Motor neuron (in vitro differentiated cells): ENCODE data around the gene DDR1. TPM values are rescaled to one million over a fixed set of nuclear protein-coding genes. Genes with fewer than 3 reads are reported as not detected.

Experiments used
- ATAC-seq, 8 experiments: fragments of 200-7000 bp; cut with Tn5 transposase; replicated peaks in 6 of 8; 2 replicates each; pipeline ENCODE4 v1.8.0; 2021; ENCODE audit warnings: mild to moderate bottlenecking in 8 of 8, moderate library complexity in 8 of 8
- H3K27ac ChIP-seq, 2 donors: fragments of 250-450 bp; sonication (Bioruptor Pico); 2 replicates each; pipeline ENCODE4 v1.9.0; 2021; ENCODE audit warnings: antibody characterized with exemption in 2 of 2, mild to moderate bottlenecking in 2 of 2, moderate library complexity in 1 of 2
- H3K4me1 ChIP-seq, 2 donors: fragments of 250-450 bp; sonication (Bioruptor Pico); replicated peaks in 1 of 2; 2 replicates each; pipeline ENCODE4 v1.6.1; 2021; ENCODE audit warnings: antibody characterized with exemption in 2 of 2, mild to moderate bottlenecking in 2 of 2, moderate library complexity in 1 of 2
- H3K4me3 ChIP-seq, 5 donors: fragments of 250-450 bp; sonication (Bioruptor Pico); 2 replicates each; pipeline ENCODE4 v1.9.0; 2021; ENCODE audit warnings: antibody characterized with exemption in 5 of 5, mild to moderate bottlenecking in 5 of 5, moderate library complexity in 4 of 5
- WGBS, 10 experiments: fragments of 450-650 bp; shearing (Covaris generic); methylation state at CpG; one replicate each; pipeline ENCODE4 v1.0.0; 2022; 5-methylcytosine and 5-hydroxymethylcytosine counted together
- in situ Hi-C, 9 experiments: fragments of 400-800 bp; cut with MboI; loops; one replicate each; pipeline ENCODE4 v1.15.0; 2021; ENCODE audit warnings: low sequenced_read_pairs in 9 of 9, low pct_unique_long_range_greater_than_20kb in 2 of 9; ENCODE audit not compliant: unreplicated experiment in 9 of 9
- total RNA-seq, 8 experiments: library from RNA; unstranded; fragments of 300-600 nt; gene quantifications; 2 replicates each; pipeline versions ENCODE4 v1.2.3 to v1.2.4, GENCODE V29; 2022

The DDR1 gene
- total RNA-seq, result 100 to 1,000 TPM in 6 of 8 experiments, 10 to 100 TPM in 2; 24.1 to 369 (median 138) TPM

DNA sequence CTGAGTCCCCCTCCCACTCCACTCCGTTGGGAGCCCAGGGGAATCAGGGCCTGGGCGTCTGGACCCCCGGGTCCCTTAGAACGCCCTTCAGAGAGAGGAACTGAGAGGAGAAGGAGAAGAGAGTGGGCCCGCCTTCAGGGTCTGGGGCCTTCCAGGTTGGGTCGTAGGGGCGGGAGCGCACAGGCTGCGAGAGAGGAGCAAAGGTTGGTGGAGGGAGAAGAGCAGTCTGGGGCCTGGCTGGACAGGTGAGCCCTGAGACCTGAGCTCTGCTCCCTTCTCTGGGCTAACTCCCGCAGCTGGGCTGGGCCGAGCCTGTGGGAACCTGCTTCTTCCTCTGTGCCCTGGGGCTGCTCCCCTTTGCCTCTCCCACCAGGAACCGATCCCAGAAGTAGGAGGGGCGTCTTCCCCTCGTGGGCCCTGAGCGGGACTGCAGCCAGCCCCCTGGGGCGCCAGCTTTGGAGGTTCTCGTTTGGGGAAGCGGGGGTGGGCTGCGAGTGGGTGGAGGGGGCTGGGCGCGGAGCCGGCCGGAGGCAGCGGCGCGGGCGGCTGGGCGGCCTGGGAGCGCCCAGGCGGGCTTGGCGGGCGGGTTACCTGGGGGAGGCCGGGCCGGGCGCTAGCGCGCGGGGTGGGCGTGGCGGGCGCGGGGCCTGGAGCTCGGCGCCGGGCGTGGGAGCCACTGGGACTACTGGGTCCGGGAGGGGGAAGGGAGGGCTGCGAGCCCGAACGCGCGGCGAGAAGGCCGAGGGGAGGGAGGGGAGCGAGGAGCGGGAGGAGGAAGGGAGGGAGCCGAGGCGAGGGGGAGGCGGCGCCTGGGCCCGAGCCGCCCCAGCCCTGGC, at the start of gene DDR1:
Gene DDR1, plus strand, starts transcription at position 835 of the 836 bp plus-strand sequence. CDS start 4,211 bp downstream, outside the sequence.
- H3K4me1 ChIP-seq, result peaks cover 19 to 27% of the 10 kb centered on the region in 2 donors
- peak; percentile 1 to 72 (median 51) for ATAC-seq
- in situ Hi-C loops, result no loop called here
- peak within 1 kb of the TSS; percentile 54 to 87 (median 65) for H3K4me3 ChIP-seq
- 0 to 100% (median 3%) methylated on average over 1 to 7 of the region's 62 CpGs; no CpG with 5 or more reads in 5 of the 10 experiments for WGBS, 10 experiments
- peak within 1 kb of the TSS; percentile 92 to 98 for H3K27ac ChIP-seq

DNA sequence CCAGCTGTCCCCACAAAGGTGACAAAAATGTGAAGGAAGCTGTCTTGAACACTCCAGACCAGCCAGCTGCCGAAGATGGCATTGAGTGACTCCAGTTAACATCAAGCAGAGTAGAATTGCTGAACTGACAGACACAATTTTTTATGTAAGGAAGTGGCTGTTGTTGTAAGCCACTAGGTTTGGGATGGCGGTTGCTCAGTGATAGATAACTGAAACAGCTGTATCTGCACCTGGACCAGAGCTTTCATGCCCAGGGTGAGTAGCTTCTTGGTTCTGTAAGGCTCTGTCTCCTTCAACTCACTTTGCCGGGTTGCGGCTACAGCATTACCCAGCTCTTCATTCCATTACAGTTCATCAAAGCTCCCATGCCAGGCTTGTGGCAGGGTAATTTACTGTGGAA, 49.7 kb upstream of the DDR1 start:
- peak in 1 of 8 experiments; percentile 28 for ATAC-seq
- H3K4me3 ChIP-seq, result no peak overlapping the region
- in situ Hi-C loops, result loop anchor here in 3 of 9 experiments (25.0 kb wide), 1 partner anchor 253 kb away; no protein-coding TSS in a partner anchor
- 50 to 100% (median 85%) methylated on average over 1 to 4 of the region's 4 CpGs; no CpG with 5 or more reads in 3 of the 10 experiments for WGBS, 10 experiments
- H3K4me1 ChIP-seq, result peaks cover 14 to 17% of the 10 kb centered on the region in 2 donors
- H3K27ac ChIP-seq, result no peak overlapping the region

DNA sequence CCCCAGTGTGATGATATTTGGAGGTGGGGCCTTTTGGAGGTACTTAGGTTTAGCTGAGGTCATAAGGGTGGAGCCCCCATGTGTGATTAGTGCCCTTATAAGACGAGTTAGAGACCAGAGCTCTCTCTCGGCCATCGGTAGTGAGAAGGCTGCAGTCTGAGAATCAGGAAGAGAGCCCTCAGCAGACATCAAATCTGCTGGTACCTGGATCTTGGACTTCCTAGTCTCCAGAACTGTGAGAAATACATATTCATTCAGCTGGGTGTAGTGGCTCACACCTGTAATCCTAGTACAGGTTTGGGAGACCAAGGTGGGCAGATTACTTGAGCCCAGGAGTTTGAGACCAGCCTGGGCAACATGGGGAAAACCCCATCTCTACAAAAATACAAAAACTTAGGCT, 48.7 kb upstream of the DDR1 start:
- in situ Hi-C loops, result loop anchor here in 3 of 9 experiments (25.0 kb wide), 1 partner anchor 252 kb away; no protein-coding TSS in a partner anchor
- Histone ChIP-seq H3K27ac (no peak overlapping the region), H3K4me1 (peaks cover 17% of the 10 kb centered on the region in 2 donors), H3K4me3 (no peak overlapping the region)
- no peak for ATAC-seq
- WGBS, 10 experiments, result 80 to 100% (median 80%) methylated on average over 1 to 3 of the region's 3 CpGs; no CpG with 5 or more reads in 6 of the 10 experiments

DNA sequence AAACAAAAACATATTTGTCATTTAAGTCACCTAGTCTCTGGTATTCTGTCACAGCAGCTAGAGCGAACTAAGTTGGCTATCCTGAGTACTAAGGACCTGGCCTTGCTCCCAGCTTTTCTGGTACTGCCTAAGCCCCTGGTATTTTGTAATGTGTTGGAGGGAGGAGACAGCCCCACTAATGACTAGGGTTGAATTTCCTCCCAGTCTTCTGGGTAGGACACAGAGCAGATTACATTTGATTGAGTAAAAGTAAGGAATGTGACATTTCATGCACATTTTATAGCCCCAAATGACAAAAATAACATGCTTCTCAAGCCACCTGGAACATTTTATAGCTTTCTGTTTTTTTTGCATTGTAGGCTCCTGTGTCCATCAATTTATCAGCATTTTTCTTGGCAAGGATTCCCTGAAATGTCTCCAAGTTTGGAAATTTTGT, 47.9 kb upstream of the DDR1 start:
- H3K27ac ChIP-seq, result no peak overlapping the region
- peak in 3 of 8 experiments; percentile 61 to 79 (median 72) for ATAC-seq
- H3K4me3 ChIP-seq, result no peak overlapping the region
- in situ Hi-C loops, result loop anchor here in 3 of 9 experiments (25.0 kb wide), 1 partner anchor 251 kb away; no protein-coding TSS in a partner anchor
- WGBS, 10 experiments, result 20 to 100% (median 88%) methylated on average over 1 of the region's 1 CpG; no CpG with 5 or more reads in 4 of the 10 experiments
- H3K4me1 ChIP-seq, result peaks cover 21 to 26% of the 10 kb centered on the region in 2 donors

DNA sequence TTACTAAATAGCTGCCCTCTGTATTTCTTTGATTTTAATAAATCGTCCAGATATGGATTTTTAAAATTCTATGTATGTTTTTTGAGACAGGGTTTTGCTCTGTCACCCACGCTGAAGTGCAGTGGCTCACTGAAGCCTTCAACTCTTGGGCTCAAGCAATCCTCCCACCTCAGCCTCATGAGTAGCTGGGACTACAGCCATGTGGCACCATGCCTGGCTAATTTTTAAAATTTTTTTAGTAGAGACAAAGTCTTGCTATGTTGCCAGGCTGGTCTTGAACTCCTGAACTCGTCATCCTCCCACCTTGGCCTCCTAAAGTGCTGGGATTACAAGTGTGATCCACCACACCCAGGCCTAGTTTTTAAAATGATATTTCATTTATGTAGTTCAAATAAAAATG, 47.4 kb upstream of the DDR1 start:
- no peak for ATAC-seq
- in situ Hi-C loops, result loop anchor here in 3 of 9 experiments (25.0 kb wide), 1 partner anchor 250 kb away; no protein-coding TSS in a partner anchor
- 0 to 90% (median 68%) methylated on average over 1 to 3 of the region's 3 CpGs; no CpG with 5 or more reads in 2 of the 10 experiments for WGBS, 10 experiments
- Histone ChIP-seq H3K4me3 (no peak overlapping the region), H3K4me1 (peaks cover 24 to 26% of the 10 kb centered on the region in 2 donors), H3K27ac (no peak overlapping the region)

DNA sequence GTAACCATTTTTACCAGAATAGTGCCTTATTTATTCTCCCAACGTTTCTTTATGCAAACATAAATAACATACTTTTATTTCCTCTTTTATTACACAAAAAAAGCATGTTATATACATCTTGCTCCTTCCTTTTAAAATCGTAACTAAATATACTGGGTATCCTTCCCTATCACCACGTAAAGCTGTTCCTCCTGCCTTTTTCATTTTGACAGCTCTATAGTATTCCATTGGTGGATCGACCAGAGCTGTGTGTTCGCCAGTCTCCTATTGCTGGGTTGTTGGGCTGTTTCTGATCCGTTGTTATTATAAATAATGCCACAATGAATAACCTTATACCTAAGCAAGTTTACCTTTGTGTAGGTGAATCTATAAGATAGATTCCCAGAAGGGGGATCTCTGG, 46.9 kb upstream of the DDR1 start:
- ATAC-seq, result no peak
- 69 to 100% (median 96%) methylated on average over 2 to 6 of the region's 6 CpGs for WGBS, 10 experiments
- no peak overlapping the region for H3K4me3 ChIP-seq
- in situ Hi-C loops, result loop anchor here in 3 of 9 experiments (25.0 kb wide), 1 partner anchor 250 kb away; no protein-coding TSS in a partner anchor
- peak overlapping the region in 1 of 2 donors; percentile 54 for H3K27ac ChIP-seq
- peaks cover 26 to 29% of the 10 kb centered on the region in 2 donors for H3K4me1 ChIP-seq

DNA sequence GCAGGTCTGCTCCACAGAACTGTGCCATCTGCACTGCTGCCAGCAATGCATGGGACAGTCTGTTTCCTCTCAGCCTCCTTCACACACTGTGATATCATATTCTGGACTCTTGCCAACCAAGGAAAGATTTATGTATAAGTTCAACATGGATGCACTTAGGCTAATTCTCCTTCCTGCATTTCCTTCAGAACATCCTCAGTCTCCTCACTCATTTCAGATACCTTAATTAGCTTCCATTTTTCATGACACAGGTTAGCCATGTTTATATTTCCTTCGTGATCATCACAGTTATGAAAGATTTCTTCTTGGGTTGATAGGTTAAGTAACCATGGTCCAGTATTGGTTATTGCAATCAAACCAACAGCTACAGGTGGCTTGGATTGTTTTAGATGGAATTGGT, 46.4 kb upstream of the DDR1 start:
- WGBS, 10 experiments, result 0 to 91% (median 57%) methylated on average over 1 of the region's 1 CpG; no CpG with 5 or more reads in 2 of the 10 experiments
- Histone ChIP-seq H3K27ac (peak overlapping the region in 1 of 2 donors; percentile 54), H3K4me3 (no peak overlapping the region), H3K4me1 (peaks cover 27 to 31% of the 10 kb centered on the region in 2 donors)
- peak in 4 of 8 experiments; percentile 17 to 82 (median 80) for ATAC-seq
- in situ Hi-C loops, result loop anchor here in 3 of 9 experiments (25.0 kb wide), 1 partner anchor 249 kb away; no protein-coding TSS in a partner anchor

DNA sequence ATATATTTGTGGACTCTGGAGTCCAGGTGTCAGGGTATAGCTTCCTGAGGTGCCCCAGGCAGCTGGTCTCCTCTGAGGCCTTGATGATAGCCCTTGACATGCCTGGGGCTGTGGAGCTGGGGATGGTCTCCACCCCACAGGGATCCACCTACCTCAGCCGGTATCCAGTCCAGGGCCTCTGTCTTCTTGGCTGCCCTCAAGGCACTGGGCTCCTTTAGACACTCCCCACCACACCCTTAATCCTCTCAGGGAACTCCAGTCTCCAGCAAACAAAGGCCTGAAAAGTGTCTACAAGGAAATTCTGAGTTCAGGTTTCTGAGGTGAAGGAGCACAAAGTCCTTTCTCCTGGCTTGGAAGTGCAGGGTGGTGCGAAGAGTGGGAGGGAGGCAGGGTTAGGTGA, 44.6 kb upstream of the DDR1 start:
- WGBS, 10 experiments, result 43 to 100% (median 100%) methylated on average over 1 to 2 of the region's 2 CpGs; no CpG with 5 or more reads in 3 of the 10 experiments
- no peak overlapping the region for H3K27ac ChIP-seq
- H3K4me3 ChIP-seq, result no peak overlapping the region
- peak in 3 of 8 experiments; percentile 45 to 74 (median 67) for ATAC-seq
- peaks cover 45 to 48% of the 10 kb centered on the region in 2 donors for H3K4me1 ChIP-seq
- in situ Hi-C loops, result loop anchor here in 3 of 9 experiments (25.0 kb wide), 1 partner anchor 248 kb away; no protein-coding TSS in a partner anchor

DNA sequence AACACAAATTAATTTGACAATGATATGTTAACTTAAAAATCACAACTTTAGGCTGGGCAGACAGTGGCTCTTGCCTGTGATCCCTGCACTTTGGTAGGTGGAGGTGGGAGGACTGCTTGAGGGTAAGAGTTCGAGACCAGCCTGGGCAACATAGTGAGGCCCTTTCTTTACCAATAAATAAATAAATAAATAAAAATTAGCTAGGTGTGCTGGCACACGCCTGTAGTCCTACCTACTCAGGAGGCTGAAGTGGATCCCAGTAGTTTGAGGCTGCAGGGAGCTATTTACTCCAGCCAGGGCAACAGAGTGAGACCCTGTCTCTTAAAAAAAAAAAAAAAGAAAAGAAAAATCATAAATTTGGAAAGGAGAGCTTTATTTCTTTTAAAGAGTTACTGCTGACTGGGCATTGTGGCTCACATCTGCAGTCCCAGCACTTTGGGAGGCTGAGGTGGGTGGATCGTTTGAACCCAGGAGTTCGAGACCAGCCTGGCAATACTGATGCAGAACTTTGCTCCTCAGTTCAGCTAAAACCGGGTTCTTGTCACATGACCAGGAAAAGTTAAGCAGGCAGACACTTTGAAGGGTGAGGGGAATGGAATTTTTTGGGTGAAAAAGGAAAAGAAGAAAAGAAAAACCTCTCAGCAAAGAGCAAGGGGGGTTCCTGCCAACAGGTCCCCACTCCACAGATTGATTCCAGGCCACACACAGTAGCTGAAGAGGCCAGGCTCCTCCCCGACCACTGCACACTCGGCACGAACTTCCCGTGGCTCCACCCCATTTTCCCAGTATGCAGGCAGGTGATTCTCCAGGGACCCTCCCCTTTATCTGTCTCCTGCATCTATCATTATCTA, 44.0 kb upstream of the DDR1 start:
- in situ Hi-C loops, result loop anchor here in 3 of 9 experiments (25.0 kb wide), 1 partner anchor 247 kb away; no protein-coding TSS in a partner anchor
- Histone ChIP-seq H3K27ac (no peak overlapping the region), H3K4me3 (no peak overlapping the region), H3K4me1 (peaks cover 50 to 53% of the 10 kb centered on the region in 2 donors)
- no peak for ATAC-seq
- WGBS, 10 experiments, result 9 to 89% (median 66%) methylated on average over 2 to 5 of the region's 9 CpGs; no CpG with 5 or more reads in 2 of the 10 experiments

DNA sequence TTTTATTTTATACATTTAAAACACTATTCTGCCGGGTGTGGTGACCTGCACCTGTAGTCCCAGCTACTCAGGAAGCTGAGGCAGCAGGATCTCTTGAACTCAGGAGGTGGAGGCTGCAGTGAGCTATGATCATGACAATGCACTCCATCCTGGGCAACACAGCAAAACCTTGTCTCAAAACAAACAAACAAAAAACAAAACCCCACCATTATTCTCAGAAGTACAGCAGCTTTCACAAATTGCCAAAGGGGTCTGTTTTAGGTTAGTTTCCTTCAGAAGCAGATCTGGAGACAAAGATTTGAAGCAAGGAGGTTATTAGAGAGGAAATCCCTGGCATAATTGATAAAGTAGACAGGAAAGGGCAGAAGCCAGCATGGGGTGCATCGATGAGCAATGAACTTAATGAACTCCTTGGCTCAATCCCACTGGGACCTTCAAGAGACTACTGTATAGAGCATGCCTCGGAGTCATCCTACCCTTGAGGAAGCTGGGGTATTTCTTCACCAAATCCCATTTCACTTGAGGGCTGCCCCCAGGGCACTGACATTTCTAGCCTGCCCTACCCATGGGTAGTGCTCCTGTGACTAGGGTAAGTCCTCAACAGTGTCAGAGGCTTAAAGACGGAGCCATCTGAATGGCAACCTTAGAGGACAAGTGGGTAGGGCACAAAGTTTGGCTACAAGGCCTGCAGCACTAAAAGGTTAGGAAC, 43.2 kb upstream of the DDR1 start:
- ATAC-seq, result no peak
- Histone ChIP-seq H3K4me1 (peaks cover 50 to 55% of the 10 kb centered on the region in 2 donors), H3K4me3 (no peak overlapping the region), H3K27ac (no peak overlapping the region)
- in situ Hi-C loops, result loop anchor here in 3 of 9 experiments (25.0 kb wide), 1 partner anchor 246 kb away; no protein-coding TSS in a partner anchor
- 29 to 100% (median 68%) methylated on average over 1 to 4 of the region's 4 CpGs; no CpG with 5 or more reads in 3 of the 10 experiments for WGBS, 10 experiments

DNA sequence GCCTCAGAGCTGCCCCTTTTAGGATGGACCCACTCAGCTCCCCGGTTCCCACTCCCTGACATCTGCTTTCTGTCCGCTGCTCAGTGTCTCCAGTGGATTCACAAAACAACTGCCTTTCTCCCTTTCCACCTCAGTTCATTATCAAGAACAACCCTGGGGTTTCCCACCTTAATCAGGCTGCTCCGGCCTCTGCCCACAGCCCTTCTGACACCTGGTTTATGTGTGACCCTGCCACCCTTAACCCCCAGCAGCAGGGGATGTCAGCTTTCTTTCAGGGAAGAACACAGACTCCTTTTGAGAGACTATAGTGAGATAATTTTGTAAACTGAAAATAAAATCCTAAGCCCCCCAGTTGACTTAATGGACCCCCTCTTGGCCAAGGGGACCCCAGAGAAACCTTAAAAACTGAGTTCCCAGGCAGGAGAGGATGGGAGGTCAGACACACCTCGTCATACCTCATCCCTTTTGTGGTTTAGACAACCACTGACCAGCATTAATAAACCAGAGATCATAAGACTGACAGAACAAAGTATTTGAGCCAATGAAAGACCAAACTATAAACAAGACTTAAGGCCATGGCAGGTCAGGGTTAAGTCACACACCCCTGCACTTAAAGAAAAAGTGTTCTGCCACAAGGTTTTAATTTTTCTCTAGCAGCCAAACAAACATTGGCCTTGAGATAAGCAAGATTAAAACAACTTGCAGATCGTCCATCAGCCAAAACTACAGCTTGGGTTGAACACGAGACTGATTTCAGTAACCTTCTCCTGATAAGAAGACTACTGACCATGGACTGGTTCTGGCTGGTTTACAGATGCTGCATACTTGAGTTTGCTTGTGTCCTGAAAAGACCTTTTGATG, 42.4 kb upstream of the DDR1 start:
- WGBS, 10 experiments, result 28 to 100% (median 79%) methylated on average over 1 to 5 of the region's 6 CpGs; no CpG with 5 or more reads in 3 of the 10 experiments

More for the DNA sequence above, 42.4 kb upstream of the DDR1 start:
- in situ Hi-C loops, result loop anchor here in 3 of 9 experiments (25.0 kb wide), 1 partner anchor 245 kb away; no protein-coding TSS in a partner anchor
- H3K4me3 ChIP-seq, result no peak overlapping the region
- ATAC-seq, result no peak
- peaks cover 50 to 55% of the 10 kb centered on the region in 2 donors for H3K4me1 ChIP-seq
- no peak overlapping the region for H3K27ac ChIP-seq
